Activated T-cell treated with anti-CD3 and anti-CD28 coated beads for 24 hours (primary cell): ENCODE results near the gene RUNDC3A.

Experiments used
- DNase-seq: peaks from one replicate; pipeline ENCODE4 v3.0.0-alpha.2; 2020; ENCODE audit warnings: low read depth

RUNDC3A gene

DNA sequence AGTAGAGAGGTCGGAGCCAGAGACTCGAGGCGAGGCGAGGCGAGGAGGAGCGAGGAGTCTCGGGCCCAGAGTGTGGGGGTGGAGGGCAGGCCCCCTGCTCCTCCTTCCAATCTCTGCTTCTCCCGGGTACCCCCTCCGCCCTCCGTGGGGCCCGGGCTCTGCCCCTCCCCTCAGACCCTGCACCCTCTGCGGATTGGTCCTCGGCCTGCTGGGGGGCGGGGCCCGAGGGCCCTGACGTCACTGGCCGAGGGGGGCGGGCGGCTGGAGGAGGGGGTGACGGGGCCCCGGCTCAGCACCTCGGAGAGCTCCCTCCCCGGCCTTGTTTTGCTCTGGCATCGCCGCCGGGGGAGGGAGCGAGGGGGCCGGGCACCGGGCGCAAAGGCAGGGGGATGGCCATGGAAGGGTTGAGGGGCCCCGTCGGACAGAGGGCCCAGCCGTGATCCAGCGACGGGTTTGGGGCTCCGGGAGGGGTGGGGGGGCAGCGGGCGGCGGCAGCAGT is at the start of gene RUNDC3A:
TSS of gene RUNDC3A (plus strand) at position 282 of the 499 bp plus-strand sequence. CDS start 232 bp downstream, outside the sequence.
- DNase-seq = peak; percentile 81

GRCh38 chr17:44258811-44259351 is 49.5 kb upstream of the RUNDC3A start:
- no peak for DNase-seq

GRCh38 chr17:44260296-44260695 is 48.1 kb upstream of the RUNDC3A start:
- DNase-seq = no peak

GRCh38 chr17:44262654-44263225 is 45.7 kb upstream of the RUNDC3A start:
- DNase-seq = no peak

DNA sequence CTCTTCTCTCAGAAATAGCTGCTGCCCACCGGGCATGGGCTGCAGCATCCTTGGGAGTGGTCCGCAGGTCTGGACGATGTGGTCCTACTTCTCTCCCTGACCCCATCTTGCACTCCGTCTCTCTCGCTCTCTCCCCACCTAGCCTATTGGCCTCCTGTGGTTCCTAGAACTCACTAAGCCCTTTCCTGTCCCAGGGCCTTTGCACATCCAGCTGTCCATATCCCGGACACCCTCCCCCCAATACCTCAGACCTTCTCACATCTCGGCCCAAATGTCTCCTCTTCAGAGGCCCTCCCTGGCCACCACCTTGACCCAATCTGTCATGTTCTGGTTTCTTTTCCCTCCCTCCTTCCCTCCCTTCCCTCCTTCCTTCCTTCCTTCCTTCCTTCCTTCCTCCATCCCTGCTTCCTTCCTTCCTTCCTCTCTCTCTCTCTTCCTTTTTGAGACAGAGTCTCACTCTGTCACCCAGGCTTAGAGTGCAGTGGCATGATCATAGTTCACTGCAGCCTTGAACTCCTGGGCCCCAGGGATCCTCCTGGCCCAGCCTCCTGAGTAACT is 45.0 kb upstream of the RUNDC3A start:
- no peak for DNase-seq

DNA sequence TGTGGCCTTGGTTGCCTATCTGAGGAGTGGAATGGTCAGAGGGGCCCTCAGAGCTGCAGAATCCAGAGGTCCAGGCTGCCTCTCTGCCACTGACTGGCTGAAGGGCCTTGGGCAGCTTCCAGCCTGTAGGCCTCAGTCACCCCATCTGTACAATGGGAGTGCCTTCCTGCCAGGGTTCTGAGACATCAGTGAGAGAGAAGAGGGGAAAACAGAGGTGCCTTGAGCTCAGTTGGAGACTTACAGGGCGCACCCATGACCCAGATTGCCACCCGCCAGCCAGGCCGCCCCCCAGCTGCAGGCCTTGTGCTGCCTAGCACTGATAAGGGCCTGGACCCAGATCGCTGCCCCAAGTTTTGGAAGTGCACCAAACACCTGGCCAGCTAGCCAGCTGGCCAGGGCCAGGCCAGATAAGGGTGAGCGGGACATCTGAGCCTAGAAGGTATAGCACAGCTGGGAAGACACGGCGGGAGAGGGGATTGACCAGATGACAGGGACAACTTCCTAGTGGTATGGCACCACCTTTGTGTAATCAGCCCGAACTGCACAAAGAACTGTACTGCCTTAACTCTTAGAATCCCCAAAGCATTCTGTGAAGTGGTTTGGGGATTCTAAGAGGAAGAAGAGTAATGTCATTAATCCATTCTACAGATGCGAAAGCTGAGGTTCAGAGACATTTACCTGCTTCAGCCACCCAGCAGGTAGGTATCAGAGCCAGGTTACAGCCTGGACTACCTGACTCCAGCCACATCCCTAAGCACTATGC is 41.8 kb upstream of the RUNDC3A start:
- DNase-seq = no peak

- DNase-seq = no peak
Measured at GRCh38 chr17:44267165-44267455, 41.3 kb upstream of the RUNDC3A start.

GRCh38 chr17:44267818-44268490 is 40.4 kb upstream of the RUNDC3A start, which contains the start of gene SLC4A1:
SLC4A1 (minus strand) TSS chr17:44268135; CDS start chr17:44262866, 5,269 bp downstream.
- no peak for DNase-seq

DNA sequence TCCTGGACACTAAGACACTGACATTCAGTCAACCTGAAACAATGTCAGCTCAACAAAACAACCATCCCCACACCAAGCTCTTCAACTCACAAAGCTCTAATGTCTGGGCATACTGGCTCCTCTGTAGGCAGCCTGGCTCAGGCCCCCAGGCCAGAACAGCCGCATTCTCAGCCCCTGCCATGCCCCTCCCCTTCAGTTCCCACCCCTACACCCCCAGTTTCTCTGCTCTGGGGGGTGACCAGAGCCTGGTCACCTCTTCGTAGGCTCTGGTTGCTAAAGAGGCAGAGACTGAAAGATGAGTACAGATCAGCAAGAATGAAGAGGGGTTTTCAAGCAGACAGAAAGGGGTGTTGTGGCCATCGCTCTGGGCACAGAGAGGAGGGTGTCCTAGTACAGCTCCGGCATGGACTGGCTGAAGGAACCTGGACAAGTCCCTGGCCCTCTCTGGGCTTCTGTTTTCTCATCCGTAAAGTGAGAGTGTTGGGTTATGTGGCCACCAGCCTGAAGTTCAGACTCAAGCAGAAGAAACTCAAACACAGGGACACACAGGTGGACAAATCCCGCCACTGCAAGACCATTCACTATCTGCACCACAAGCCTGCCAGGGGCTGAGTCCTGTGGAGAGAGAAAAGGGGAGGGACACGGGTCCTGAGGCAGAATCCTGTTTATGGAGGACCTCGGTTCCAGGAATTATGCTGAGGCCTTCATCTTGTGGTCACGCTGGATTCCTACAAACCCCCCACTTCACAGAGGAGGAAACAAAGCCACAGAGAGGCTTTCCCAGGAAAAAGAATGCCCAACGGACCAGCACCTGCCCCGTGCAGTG is 39.5 kb upstream of the RUNDC3A start:
- no peak for DNase-seq

GRCh38 chr17:44269535-44270240 is 38.7 kb upstream of the RUNDC3A start:
- no peak for DNase-seq

GRCh38 chr17:44272321-44272951 is 36.0 kb upstream of the RUNDC3A start:
- DNase-seq = no peak

GRCh38 chr17:44272954-44273353 is 35.4 kb upstream of the RUNDC3A start:
- DNase-seq = no peak

DNA sequence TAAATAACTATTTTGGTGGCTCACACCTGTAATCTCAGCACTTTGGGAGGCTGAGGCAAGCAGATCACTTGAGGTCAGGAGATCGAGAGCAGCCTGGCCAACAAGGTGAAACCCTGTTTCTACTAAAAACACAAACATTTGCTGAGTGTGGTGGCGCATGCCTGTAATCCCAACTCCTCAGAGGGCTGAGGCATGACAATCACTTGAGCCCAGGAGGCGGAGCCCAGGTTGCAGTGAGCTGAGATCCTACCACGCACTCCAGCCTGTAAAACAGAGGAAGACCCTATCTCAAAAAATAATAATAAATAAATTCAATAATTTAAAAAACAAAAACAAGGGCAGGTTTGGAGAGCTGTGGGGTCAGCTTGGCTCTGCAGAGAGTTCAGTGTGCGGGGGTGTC is 34.8 kb upstream of the RUNDC3A start:
- no peak for DNase-seq

DNA sequence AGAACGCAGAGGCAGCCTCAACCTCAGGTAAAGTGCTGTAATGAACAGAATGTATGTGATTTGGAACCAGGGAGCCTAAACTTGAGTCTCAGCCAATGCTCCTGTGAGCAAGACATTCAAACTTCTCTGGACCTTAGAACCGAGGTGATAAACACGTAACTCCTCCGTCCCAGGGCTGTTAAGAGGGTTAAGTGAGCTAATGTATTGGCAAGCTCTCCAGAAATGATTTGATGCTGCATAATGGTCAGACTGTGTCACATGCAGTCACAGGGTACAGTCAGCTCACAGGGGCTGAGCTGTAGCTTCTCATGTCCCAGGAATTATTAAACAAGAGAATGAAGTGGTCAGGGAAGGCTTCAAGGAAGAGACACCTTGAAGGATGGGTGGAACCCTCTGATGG is 30.4 kb upstream of the RUNDC3A start:
- DNase-seq = no peak

DNA sequence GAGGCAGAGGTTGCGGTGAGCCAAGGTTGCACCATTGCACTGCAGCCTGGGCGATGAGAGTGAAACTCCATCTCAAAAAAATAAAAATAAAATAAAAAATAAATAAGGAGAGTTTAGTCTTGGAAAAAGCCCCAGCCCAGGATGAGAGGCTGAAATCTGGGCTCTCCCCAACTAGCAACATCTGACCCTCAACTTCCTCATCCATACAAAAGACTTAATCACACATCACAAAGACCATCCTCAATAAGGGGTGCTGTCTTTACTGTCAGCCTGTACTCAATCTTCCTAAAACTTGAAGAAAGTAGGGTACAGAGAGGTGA is 29.1 kb upstream of the RUNDC3A start:
- no peak for DNase-seq

DNA sequence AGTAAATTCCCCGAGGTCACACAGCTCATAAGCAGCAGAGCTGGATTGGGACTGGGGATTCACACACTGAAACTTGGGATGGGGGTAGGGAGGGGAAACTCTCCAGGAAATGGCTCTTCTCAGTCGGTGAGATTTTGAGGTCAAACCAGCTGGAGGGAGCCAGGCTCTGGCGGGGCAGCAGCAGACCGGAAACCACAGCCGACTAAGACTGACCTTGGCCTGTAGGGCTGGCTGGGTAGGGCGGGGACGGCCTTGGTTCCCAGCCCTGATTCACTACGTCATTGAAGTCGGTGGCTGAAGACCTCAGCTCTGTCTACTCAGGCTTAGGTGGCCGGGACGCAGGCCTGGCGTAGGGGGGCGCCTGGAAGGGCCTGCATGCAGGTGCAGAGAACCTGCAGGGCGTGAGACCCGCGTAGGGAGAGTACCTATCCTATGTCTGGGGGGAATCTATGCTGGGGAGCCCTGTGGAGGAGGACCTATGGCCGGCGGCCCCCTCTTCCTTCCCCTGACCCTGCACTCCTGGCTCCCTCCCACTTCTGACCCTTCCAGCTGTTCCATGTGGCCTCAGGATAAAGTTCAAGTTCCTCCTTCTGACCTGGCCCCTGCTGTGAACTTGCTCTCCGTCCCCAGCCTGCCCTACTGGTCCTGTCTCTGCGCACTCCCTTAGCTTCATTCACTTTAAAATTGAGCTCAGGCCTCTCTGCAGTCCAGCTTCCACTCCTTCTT is 28.6 kb upstream of the RUNDC3A start:
- DNase-seq = no peak

GRCh38 chr17:44280392-44280937 is 27.9 kb upstream of the RUNDC3A start:
- DNase-seq = no peak

DNA sequence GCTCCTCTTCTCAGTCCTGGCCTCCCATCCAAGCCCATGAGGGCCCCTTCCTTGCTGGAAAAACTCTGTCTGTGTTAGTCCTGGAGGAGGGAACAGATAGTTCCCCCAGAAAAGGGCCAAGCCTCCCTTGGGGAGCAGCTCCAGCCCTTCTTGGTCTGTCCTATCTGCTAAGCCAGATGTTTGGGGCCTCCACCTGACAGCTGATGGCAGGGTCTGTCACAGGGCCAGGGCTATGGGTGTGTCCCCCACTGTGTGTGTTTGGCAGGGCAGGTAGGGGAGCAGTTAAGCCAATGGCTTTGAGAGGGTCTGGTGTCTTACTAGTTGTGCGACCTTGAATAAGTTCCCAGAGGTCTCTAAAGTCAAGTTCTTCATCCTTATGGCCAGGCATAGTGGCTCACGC is 26.8 kb upstream of the RUNDC3A start:
- DNase-seq = no peak

- DNase-seq = no peak
Measured at GRCh38 chr17:44282264-44282663, 26.1 kb upstream of the RUNDC3A start.
